CD4-positive, alpha-beta T cell treated with Interleukin-1 beta for 1 hour (primary cell): ENCODE data around the gene ITGB4.

Experiments used
- DNase-seq, 2 donors: peaks; one replicate each; pipeline ENCODE4 v3.0.0-alpha.2; 2020 to 2022

The ITGB4 gene

GRCh38 chr17:75773808-75774470 is 52.7 kb downstream of the ITGB4 start:
- DNase-seq, result no peak

- DNase-seq, result no peak
These were observed 53.3 kb downstream of the ITGB4 start for GRCh38 chr17:75774471-75774990.

GRCh38 chr17:75774991-75775668 is 53.9 kb downstream of the ITGB4 start:
- DNase-seq, result no peak

GRCh38 chr17:75776386-75777295 is 55.4 kb downstream of the ITGB4 start:
- DNase-seq, result peak; percentile 62 to 64

- DNase-seq, result no peak
These were observed 56.1 kb downstream of the ITGB4 start for GRCh38 chr17:75777296-75777922.

- DNase-seq, result peak in 1 of 2 donors; percentile 33
These were observed 57.0 kb downstream of the ITGB4 start for GRCh38 chr17:75778066-75778860.

GRCh38 chr17:75778861-75779249 is 57.6 kb downstream of the ITGB4 start:
- peak in 1 of 2 donors; percentile 85 for DNase-seq

- DNase-seq, result peak; percentile 98 to 99
These were observed 58.2 kb downstream of the ITGB4 start for GRCh38 chr17:75779250-75779986.

- no peak for DNase-seq
These were observed 59.0 kb downstream of the ITGB4 start for GRCh38 chr17:75779987-75780889.

- peak in 1 of 2 donors; percentile 74 for DNase-seq
These were observed 62.0 kb downstream of the ITGB4 start for GRCh38 chr17:75783069-75783783.

GRCh38 chr17:75783803-75784472 is 62.7 kb downstream of the ITGB4 start:
- DNase-seq, result no peak

- peak; percentile 98 for DNase-seq
These were observed 63.3 kb downstream of the ITGB4 start, which contains the start of gene UNK for GRCh38 chr17:75784473-75785015. TSS of gene UNK (plus strand) at chr17:75784806. CDS start at chr17:75784881, 75 bp downstream.

- DNase-seq, result peak; percentile 91 to 94
These were observed 64.0 kb downstream of the ITGB4 start for GRCh38 chr17:75785016-75785890.

GRCh38 chr17:75791254-75791653 is 70.0 kb downstream of the ITGB4 start:
- DNase-seq, result no peak

GRCh38 chr17:75793460-75793859 is 72.2 kb downstream of the ITGB4 start:
- no peak for DNase-seq

GRCh38 chr17:75795820-75796607 is 74.8 kb downstream of the ITGB4 start:
- DNase-seq, result no peak
